SK-N-SH (cell line): ENCODE measurements around the gene LCN10. TPM values are rescaled to one million over a fixed set of nuclear protein-coding genes. Genes with fewer than 3 reads are reported as not detected.

Experiments used
- CTCF ChIA-PET: fragments of 300-600, 350-600 bp; formaldehyde crosslinking; extraction: SDS; loops from one replicate; lab custom pipeline; 2021; lab: Yijun Ruan, JAX
- POLR2A ChIA-PET: fragments of 350-600 bp; sonication (Branson Sonifier 250); formaldehyde crosslinking; extraction: SDS; loops from one replicate; lab custom pipeline; 2020; ENCODE audit warnings: antibody characterized with exemption, inconsistent platforms; lab: Yijun Ruan, JAX
- DNase-seq: peaks from one replicate; pipeline ENCODE4 v3.0.0; 2012
- H2AFZ ChIP-seq: fragments of 200-600 bp; sonication (generic); 2 replicates; pipeline ENCODE4 v1.8.1; 2016; ENCODE audit warnings: antibody characterized with exemption, mild to moderate bottlenecking, low read depth
- H3F3A ChIP-seq: fragments of 200-600 bp; sonication (generic); replicated peaks from 2 replicates; pipeline ENCODE3; 2016; ENCODE audit warnings: antibody characterized with exemption, mild to moderate bottlenecking; ENCODE audit not compliant: insufficient read depth
- H3K27ac ChIP-seq, 2 experiments: fragments of 200-500 bp in 1 of 2; fragments of 200-600 bp in 1 of 2; sonication (Bioruptor generic) in 1 of 2; sonication (generic), shearing (Covaris generic) in 1 of 2; 2 replicates each; pipeline versions ENCODE4 v1.5.1 to v1.6.1; 2014 to 2016; ENCODE audit warnings: low read depth in 2 of 2, inconsistent platforms in 1 of 2, low read length in 1 of 2, mild to moderate bottlenecking in 1 of 2, mixed read lengths in 1 of 2
- H3K27me3 ChIP-seq: fragments of 200-600 bp; sonication (generic), shearing (Covaris generic); 2 replicates; pipeline ENCODE4 v1.6.1; 2016; ENCODE audit warnings: mixed run types; ENCODE audit not compliant: insufficient read depth
- H3K36me3 ChIP-seq, 2 experiments: fragments of 200-500 bp in 1 of 2; fragments of 200-600 bp in 1 of 2; sonication (Bioruptor generic) in 1 of 2; sonication (generic) in 1 of 2; replicated peaks in 1 of 2; 2 replicates each; pipeline versions ENCODE3 to v1.5.1; 2014 to 2016; ENCODE audit warnings: low read length in 1 of 2, mild to moderate bottlenecking in 1 of 2; ENCODE audit not compliant: insufficient read depth in 2 of 2, control insufficient read depth in 1 of 2
- H3K4me1 ChIP-seq, 2 experiments: fragments of 200-500 bp in 1 of 2; fragments of 200-600 bp in 1 of 2; sonication (Bioruptor generic) in 1 of 2; sonication (generic), shearing (Covaris generic) in 1 of 2; 2 replicates each; pipeline versions ENCODE4 v1.5.1 to v1.6.1; 2014 to 2016; ENCODE audit warnings: low read depth in 1 of 2, low read length in 1 of 2, mixed run types in 1 of 2; ENCODE audit not compliant: insufficient read depth in 2 of 2, control insufficient read depth in 1 of 2
- H3K4me2 ChIP-seq: fragments of 200-600 bp; sonication (generic), shearing (Covaris generic); 2 replicates; pipeline ENCODE4 v1.6.1; 2017; ENCODE audit warnings: mixed run types
- H3K4me3 ChIP-seq, 2 experiments: fragments of 200-500 bp in 1 of 2; fragments of 200-600 bp in 1 of 2; sonication (Bioruptor generic) in 1 of 2; sonication (generic), shearing (Covaris generic) in 1 of 2; 2 replicates each; pipeline versions ENCODE4 v1.5.1 to v1.8.1; 2014 to 2016; ENCODE audit warnings: low read depth in 2 of 2, inconsistent platforms in 1 of 2, low read length in 1 of 2, mild to moderate bottlenecking in 1 of 2, mixed read lengths in 1 of 2, moderate library complexity in 1 of 2
- H3K79me2 ChIP-seq: fragments of 200-600 bp; sonication (generic); 2 replicates; pipeline ENCODE4 v1.8.1; 2017; ENCODE audit warnings: mild to moderate bottlenecking; ENCODE audit not compliant: insufficient read depth
- H3K9ac ChIP-seq: fragments of 200-600 bp; sonication (generic); 2 replicates; pipeline ENCODE4 v1.6.1; 2017; ENCODE audit warnings: mixed run types
- H3K9me2 ChIP-seq: fragments of 200-600 bp; sonication (generic); 2 replicates; pipeline ENCODE4 v1.6.1; 2017; ENCODE audit warnings: mixed run types
- H3K9me3 ChIP-seq: fragments of 200-600 bp; sonication (generic); 2 replicates; pipeline ENCODE4 v1.6.1; 2017; ENCODE audit warnings: mixed run types, mild to moderate bottlenecking, moderate library complexity
- H4K20me1 ChIP-seq: fragments of 200-600 bp; sonication (generic); 2 replicates; pipeline ENCODE4 v1.6.1; 2017; ENCODE audit warnings: mild to moderate bottlenecking, mixed run types; ENCODE audit not compliant: insufficient read depth
- CTCF ChIP-seq: fragments of 200-600 bp; sonication (generic); IDR thresholded peaks from 2 replicates; pipeline ENCODE4 v1.6.1; 2017; ENCODE audit warnings: antibody characterized with exemption, mild to moderate bottlenecking, moderate library complexity
- EP300 ChIP-seq, 2 experiments: IDR thresholded peaks; 2 replicates each; pipeline versions ENCODE4 v1.4.0 to v1.6.1; 2012; ENCODE audit warnings: borderline replicate concordance in 1 of 2, low read depth in 1 of 2, low read length in 1 of 2
- FOXJ3 ChIP-seq: sonication (generic); formaldehyde crosslinking; IDR thresholded peaks from 2 replicates; pipeline ENCODE4 v1.5.1; 2020; ENCODE audit warnings: mild to moderate bottlenecking, missing genetic modification reagents
- GATA2 ChIP-seq: sonication (generic); formaldehyde crosslinking; IDR thresholded peaks from 2 replicates; pipeline ENCODE4 v1.5.0; 2020; ENCODE audit warnings: mild to moderate bottlenecking, missing genetic modification reagents
- JUND ChIP-seq: IDR thresholded peaks from 2 replicates; pipeline ENCODE4 v1.4.0; 2012
- NRF1 ChIP-seq: IDR thresholded peaks from 2 replicates; pipeline ENCODE4 v1.6.1; 2012; ENCODE audit warnings: low read depth, mild to moderate bottlenecking, low read length
- POLR2AphosphoS5 ChIP-seq: IDR thresholded peaks from 2 replicates; pipeline ENCODE4 v1.6.1; 2012; ENCODE audit warnings: low read depth, low read length
- RAD21 ChIP-seq: IDR thresholded peaks from 2 replicates; pipeline ENCODE4 v1.6.1; 2012; ENCODE audit warnings: mild to moderate bottlenecking, low read length
- REST ChIP-seq: IDR thresholded peaks from 2 replicates; pipeline ENCODE4 v1.6.1; 2012; ENCODE audit warnings: mild to moderate bottlenecking, low read depth, low read length, moderate library complexity
- RFX5 ChIP-seq: IDR thresholded peaks from 2 replicates; pipeline ENCODE4 v1.6.1; 2012; ENCODE audit warnings: mild to moderate bottlenecking, improper control_type of control experiment, low read length
- USF1 ChIP-seq: IDR thresholded peaks from 2 replicates; pipeline ENCODE4 v1.4.0; 2012; ENCODE audit warnings: low read depth, borderline replicate concordance
- YY1 ChIP-seq: IDR thresholded peaks from 2 replicates; pipeline ENCODE4 v1.4.0; 2012; ENCODE audit warnings: low read depth, mild to moderate bottlenecking
- ZBTB33 ChIP-seq: IDR thresholded peaks from 2 replicates; pipeline ENCODE4 v1.4.0; 2012; ENCODE audit warnings: low read depth, borderline replicate concordance
- WGBS: methylation state at CpG from one replicate; pipeline ENCODE4 v1.1.6; 2017; ENCODE audit warnings: low lambda C conversion rate; 5-methylcytosine and 5-hydroxymethylcytosine counted together
- polyA plus RNA-seq, 3 experiments: library from polyadenylated mRNA; depleted of rRNA; stranded (reverse); fragments of >200 nt; gene quantifications; 2 replicates each; pipeline ENCODE4 v1.2.3, GENCODE V29; 2012
- TF ChIP-seq, protein P1 (sequence below): fragments of 150-350 bp; IDR thresholded peaks from 2 replicates; pipeline ENCODE4 v1.6.1; 2016; ENCODE audit warnings: mild to moderate bottlenecking, low read depth, low read length

The LCN10 gene
- polyA plus RNA-seq, 1 of the 3 experiments (the other 2 are of a cell fraction) = not detected

- TF ChIP-seq, protein P1, sequence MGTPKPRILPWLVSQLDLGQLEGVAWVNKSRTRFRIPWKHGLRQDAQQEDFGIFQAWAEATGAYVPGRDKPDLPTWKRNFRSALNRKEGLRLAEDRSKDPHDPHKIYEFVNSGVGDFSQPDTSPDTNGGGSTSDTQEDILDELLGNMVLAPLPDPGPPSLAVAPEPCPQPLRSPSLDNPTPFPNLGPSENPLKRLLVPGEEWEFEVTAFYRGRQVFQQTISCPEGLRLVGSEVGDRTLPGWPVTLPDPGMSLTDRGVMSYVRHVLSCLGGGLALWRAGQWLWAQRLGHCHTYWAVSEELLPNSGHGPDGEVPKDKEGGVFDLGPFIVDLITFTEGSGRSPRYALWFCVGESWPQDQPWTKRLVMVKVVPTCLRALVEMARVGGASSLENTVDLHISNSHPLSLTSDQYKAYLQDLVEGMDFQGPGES = no peak
- TF ChIP-seq USF1 = no peak
- no peak for TF ChIP-seq EP300 (IDR thresholded peaks at IDR 0.05; ENCODE audit: borderline replicate concordance in 1 of 2, low read depth in 1 of 2, low read length in 1 of 2)
- peak; percentile 63 for TF ChIP-seq CTCF
- TF ChIP-seq GATA2 (CRISPR knock-in tag) = no peak
- TF ChIP-seq FOXJ3 = no peak
- no peak for TF ChIP-seq ZBTB33
- no peak for TF ChIP-seq POLR2AphosphoS5
- peak; percentile 29 for TF ChIP-seq RAD21
- TF ChIP-seq, all 33 proteins: peak for 3
Observed at GRCh38 chr9:136784249-136784996, 41.7 kb upstream of the LCN10 start (continued).

GRCh38 chr9:136782452-136782851 lies 39.7 kb upstream of the LCN10 start:
- Histone ChIP-seq H3K27me3 (peaks cover 41% of the 10 kb centered on the region), H3F3A (peaks cover 8% of the 10 kb centered on the region), H3K79me2 (no peaks in the 10 kb centered on the region), H3K9ac (no peak overlapping the region), H3K9me3 (no peaks in the 10 kb centered on the region), H2AFZ (no peak overlapping the region), H3K4me2 (no peak overlapping the region), H3K4me1 (peaks cover 0 to under 1% of the 10 kb centered on the region in 2 experiments; a peak in 2 of 4 replicates), H3K27ac (no peak overlapping the region), H4K20me1 (no peaks in the 10 kb centered on the region), H3K36me3 (no peaks in the 10 kb centered on the region), H3K9me2 (no peaks in the 10 kb centered on the region), H3K4me3 (no peak overlapping the region)
- WGBS = 95% methylated on average over 3 of the region's 3 CpGs
- ChIA-PET POLR2A (no interaction called here), CTCF (interaction anchor here (1.9 kb wide), 1 partner anchor 12 kb away, joined by 15 read pairs; no protein-coding TSS in a partner anchor)
- DNase-seq = no peak
- no peak for TF ChIP-seq USF1
- TF ChIP-seq JUND = no peak
- no peak for TF ChIP-seq RFX5
- no peak for TF ChIP-seq ZBTB33
- no peak for TF ChIP-seq NRF1
- no peak for TF ChIP-seq REST
- TF ChIP-seq, protein P1 = no peak
- no peak for TF ChIP-seq YY1
